GM12874 (cell line): ENCODE data around the gene EDN2.

Experiments used
- CTCF ChIP-seq: IDR thresholded peaks from 2 replicates; pipeline ENCODE4 v1.5.1; 2011; ENCODE audit warnings: low read depth, mild to moderate bottlenecking, control low read depth, low read length, moderate library complexity; ENCODE audit not compliant: insufficient read depth

Gene EDN2

GRCh38 chr1:41490911-41491310, 6.4 kb upstream of the EDN2 start:
- no peak for TF ChIP-seq CTCF

- TF ChIP-seq CTCF, result no peak
Measured at GRCh38 chr1:41489561-41489960, 5.1 kb upstream of the EDN2 start.

- no peak for TF ChIP-seq CTCF
Measured at GRCh38 chr1:41488040-41488951, 3.8 kb upstream of the EDN2 start.

GRCh38 chr1:41487126-41488039, 2.9 kb upstream of the EDN2 start:
- TF ChIP-seq CTCF, result no peak

GRCh38 chr1:41486371-41487125, 2.1 kb upstream of the EDN2 start:
- no peak for TF ChIP-seq CTCF

- no peak for TF ChIP-seq CTCF
Measured at GRCh38 chr1:41486053-41486370, 1.5 kb upstream of the EDN2 start.

- no peak for TF ChIP-seq CTCF
Measured at GRCh38 chr1:41485605-41486004, 1.1 kb upstream of the EDN2 start.
